TTC549 (cell line): ENCODE measurements around the gene MARVELD2.

Experiments used
- FAIRE-seq: peaks from 2 replicates; lab custom pipeline; 2012; peaks lifted over from hg19 to GRCh38; lab: Jason Lieb, UNC

The MARVELD2 gene

GRCh38 chr5:69492923-69493395 is 78.0 kb downstream of the MARVELD2 start:
- FAIRE-seq: no peak

GRCh38 chr5:69493396-69494133 is 78.6 kb downstream of the MARVELD2 start:
- no peak for FAIRE-seq
